Spinal cord (tissue), 10 donors: ENCODE data around the gene SPTAN1. TPM values are rescaled to one million over a fixed set of nuclear protein-coding genes. Genes with fewer than 3 reads are reported as not detected.

Experiments
- DNase-seq, 6 donors: peaks; one replicate each; pipeline versions ENCODE4 v3.0.0 to v3.0.0-alpha.2; 2013 to 2015; ENCODE audit warnings: low spot score in 6 of 6, low read depth in 4 of 6
- H3K27ac ChIP-seq: one replicate; pipeline ENCODE4 v1.5.1; 2013; ENCODE audit warnings: low read depth, low read length, control low read depth
- H3K27me3 ChIP-seq: one replicate; pipeline ENCODE4 v1.6.1; 2013; ENCODE audit warnings: low read length; ENCODE audit not compliant: control insufficient read depth, insufficient read depth
- H3K36me3 ChIP-seq: one replicate; pipeline ENCODE4 v1.6.1; 2013; ENCODE audit warnings: low read length; ENCODE audit not compliant: control insufficient read depth, insufficient read depth
- H3K4me1 ChIP-seq: one replicate; pipeline ENCODE4 v1.6.1; 2013; ENCODE audit warnings: low read length; ENCODE audit not compliant: control insufficient read depth, insufficient read depth
- H3K4me3 ChIP-seq: one replicate; pipeline ENCODE4 v1.5.1; 2013; ENCODE audit warnings: low read depth, low read length, control low read depth
- H3K9me3 ChIP-seq: one replicate; pipeline ENCODE4 v1.6.1; 2013; ENCODE audit warnings: low read length; ENCODE audit not compliant: control insufficient read depth, insufficient read depth
- WGBS: methylation state at CpG from one replicate; pipeline ENCODE4 v1.1.5; 2013; ENCODE audit warnings: missing lambda C conversion rate; ENCODE audit not compliant: insufficient coverage; 5-methylcytosine and 5-hydroxymethylcytosine counted together
- polyA plus RNA-seq, 2 donors: library from polyadenylated mRNA; unstranded; fragments of 120-200 nt; gene quantifications; one replicate each; pipeline ENCODE4 v1.2.1, GENCODE V29; 2013; ENCODE audit not compliant: insufficient read length in 2 of 2
- total RNA-seq, 2 donors: library from RNA; depleted of rRNA in 1 of 2; stranded (reverse); fragments of 120-200 nt in 1 of 2; fragments of >200 nt in 1 of 2; gene quantifications; one replicate each; pipeline versions ENCODE4 v1.2.3 to v1.2.4, GENCODE V29; 2013 to 2014
- donor health status: healthy.

SPTAN1 gene
- total and polyA plus RNA-seq, 4 donors, result 523 to 1,193 (median 876) TPM

DNA sequence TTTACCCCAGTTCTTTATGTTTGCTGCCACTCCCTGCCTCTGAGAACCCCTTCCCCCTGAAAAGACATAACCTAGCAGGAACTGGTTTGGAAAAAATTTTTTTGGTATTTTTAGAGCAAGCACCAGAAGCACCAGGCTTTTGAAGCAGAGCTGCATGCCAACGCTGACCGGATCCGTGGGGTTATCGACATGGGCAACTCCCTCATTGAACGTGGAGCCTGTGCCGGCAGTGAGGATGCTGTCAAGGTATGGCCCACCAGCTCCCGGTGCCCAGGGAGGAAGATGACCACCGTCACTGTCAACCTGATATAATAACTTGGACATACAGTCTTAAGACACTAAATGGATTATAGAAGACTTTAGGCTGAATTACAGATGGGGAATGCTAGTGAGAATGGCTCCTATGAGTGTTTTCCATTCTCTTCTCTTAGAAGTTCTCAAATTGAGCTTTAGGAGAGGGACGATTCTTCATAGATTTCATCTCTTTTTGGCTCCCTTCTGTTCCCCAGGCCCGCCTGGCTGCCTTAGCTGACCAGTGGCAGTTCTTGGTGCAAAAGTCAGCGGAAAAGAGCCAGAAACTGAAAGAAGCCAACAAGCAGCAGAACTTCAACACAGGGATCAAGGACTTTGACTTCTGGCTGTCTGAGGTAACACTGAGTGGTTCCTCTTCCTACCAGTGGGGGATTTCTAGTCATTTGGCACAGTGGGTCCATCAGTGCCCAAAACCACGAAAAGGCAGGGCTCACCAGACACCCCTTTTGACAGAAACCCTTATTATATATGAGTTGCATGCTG, 59.4 kb downstream of the SPTAN1 start:
- Histone ChIP-seq H3K27ac (no peak overlapping the region), H3K4me3 (no peak overlapping the region), H3K4me1 (peaks cover 9% of the 10 kb centered on the region), H3K36me3 (peaks cover 86% of the 10 kb centered on the region), H3K27me3 (no peaks in the 10 kb centered on the region), H3K9me3 (no peaks in the 10 kb centered on the region)
- WGBS, result 98% methylated on average over 6 of the region's 12 CpGs
- DNase-seq, result no peak

- no peaks in the 10 kb centered on the region for H3K27me3 ChIP-seq
- H3K4me3 ChIP-seq, result no peak overlapping the region
- no peaks in the 10 kb centered on the region for H3K9me3 ChIP-seq
- no peak overlapping the region for H3K27ac ChIP-seq
- no peak for DNase-seq
- no CpG with 5 or more reads among the region's 1 CpG for WGBS
- H3K36me3 ChIP-seq, result peaks cover 93% of the 10 kb centered on the region
- no peaks in the 10 kb centered on the region for H3K4me1 ChIP-seq
Observed at GRCh38 chr9:128614728-128615127, 62.3 kb downstream of the SPTAN1 start.

DNA sequence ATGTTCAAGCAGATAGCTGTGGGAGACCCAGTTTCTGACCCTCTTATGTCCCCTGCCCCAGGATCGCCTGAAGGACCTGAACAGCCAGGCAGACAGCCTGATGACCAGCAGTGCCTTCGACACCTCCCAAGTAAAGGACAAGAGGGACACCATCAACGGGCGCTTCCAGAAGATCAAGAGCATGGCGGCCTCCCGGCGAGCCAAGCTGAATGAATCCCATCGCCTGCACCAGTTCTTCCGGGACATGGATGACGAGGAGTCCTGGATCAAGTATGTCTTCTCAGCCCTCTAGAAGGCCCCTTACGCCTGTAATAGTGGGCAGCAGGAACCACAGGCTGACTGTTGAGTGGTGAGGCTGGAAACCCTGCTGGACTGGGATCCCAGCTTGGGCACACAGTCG, 63.2 kb downstream of the SPTAN1 start:
- Histone ChIP-seq H3K27ac (no peak overlapping the region), H3K9me3 (no peaks in the 10 kb centered on the region), H3K4me1 (no peaks in the 10 kb centered on the region), H3K27me3 (no peaks in the 10 kb centered on the region), H3K4me3 (no peak overlapping the region), H3K36me3 (peaks cover 94% of the 10 kb centered on the region)
- WGBS, result 95% methylated on average over 12 of the region's 12 CpGs
- DNase-seq, result no peak

DNA sequence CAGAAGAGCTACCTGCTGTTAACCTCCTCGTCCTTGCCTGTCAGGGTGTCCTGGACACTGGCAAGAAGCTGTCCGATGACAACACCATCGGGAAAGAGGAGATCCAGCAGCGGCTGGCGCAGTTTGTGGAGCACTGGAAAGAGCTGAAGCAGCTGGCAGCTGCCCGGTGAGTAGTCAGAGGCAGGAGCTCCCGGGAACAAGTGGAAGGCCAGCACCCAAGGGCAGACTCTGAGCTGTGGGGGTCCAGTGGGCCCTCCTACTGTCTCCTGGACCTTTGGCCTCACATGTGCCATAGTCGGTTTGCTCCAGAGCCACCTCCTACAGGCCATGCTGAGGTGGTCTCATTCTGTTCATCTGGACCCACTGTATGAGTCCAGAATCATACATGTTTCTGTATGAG, 65.6 kb downstream of the SPTAN1 start:
- no peaks in the 10 kb centered on the region for H3K4me1 ChIP-seq
- H3K27me3 ChIP-seq, result no peaks in the 10 kb centered on the region
- H3K27ac ChIP-seq, result no peak overlapping the region
- H3K9me3 ChIP-seq, result no peaks in the 10 kb centered on the region
- WGBS, result 91% methylated on average over 8 of the region's 8 CpGs
- no peak for DNase-seq
- no peak overlapping the region for H3K4me3 ChIP-seq
- H3K36me3 ChIP-seq, result peaks cover 96% of the 10 kb centered on the region

DNA sequence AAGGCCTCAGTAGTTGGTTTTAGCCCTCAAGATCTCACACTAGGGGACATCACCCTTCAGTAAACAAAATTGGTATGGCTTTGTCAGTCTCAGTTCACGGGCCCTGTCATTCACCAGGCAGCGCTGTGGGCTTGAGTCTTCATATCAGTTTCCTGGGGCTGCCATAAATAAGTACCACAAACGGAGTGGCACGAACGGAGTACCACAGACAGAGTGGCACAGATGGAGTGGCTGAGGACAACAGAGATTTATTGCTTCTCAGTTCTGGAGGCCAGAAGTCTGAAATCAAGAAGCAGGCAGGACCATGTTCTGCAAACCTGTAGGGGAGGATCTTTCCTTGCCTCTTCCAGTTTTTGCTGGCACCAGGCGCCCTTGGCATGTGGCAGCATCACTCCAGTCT, 66.7 kb downstream of the SPTAN1 start:
- WGBS, result 97% methylated on average over 5 of the region's 6 CpGs
- Histone ChIP-seq H3K36me3 (peaks cover 96% of the 10 kb centered on the region), H3K9me3 (no peaks in the 10 kb centered on the region), H3K27ac (no peak overlapping the region), H3K4me3 (no peak overlapping the region), H3K27me3 (no peaks in the 10 kb centered on the region), H3K4me1 (no peaks in the 10 kb centered on the region)
- no peak for DNase-seq

DNA sequence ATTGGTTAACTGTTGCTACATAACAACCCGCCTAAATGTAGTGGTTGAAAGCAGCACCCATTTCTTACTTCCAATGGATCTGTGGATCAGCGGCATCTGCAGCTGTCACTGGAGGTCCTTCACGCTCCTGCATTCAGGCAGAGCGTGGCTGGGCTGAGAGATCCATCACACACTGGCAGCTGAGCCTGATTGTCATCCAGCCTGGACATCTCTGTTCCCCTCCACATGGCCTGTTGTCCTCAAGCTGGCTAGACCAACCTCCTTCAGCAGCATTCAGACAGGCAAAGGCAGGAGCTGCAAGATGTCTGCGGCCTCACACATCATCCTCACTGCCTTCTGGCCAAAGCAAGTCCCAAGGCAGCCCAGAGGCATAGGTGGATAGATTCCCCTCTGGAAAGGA, 67.4 kb downstream of the SPTAN1 start:
- Histone ChIP-seq H3K27ac (no peak overlapping the region), H3K9me3 (no peaks in the 10 kb centered on the region), H3K4me3 (no peak overlapping the region), H3K36me3 (peaks cover 96% of the 10 kb centered on the region), H3K4me1 (no peaks in the 10 kb centered on the region), H3K27me3 (no peaks in the 10 kb centered on the region)
- no peak for DNase-seq
- whole genome bisulfite sequencing, result 93% methylated on average over 5 of the region's 5 CpGs

DNA sequence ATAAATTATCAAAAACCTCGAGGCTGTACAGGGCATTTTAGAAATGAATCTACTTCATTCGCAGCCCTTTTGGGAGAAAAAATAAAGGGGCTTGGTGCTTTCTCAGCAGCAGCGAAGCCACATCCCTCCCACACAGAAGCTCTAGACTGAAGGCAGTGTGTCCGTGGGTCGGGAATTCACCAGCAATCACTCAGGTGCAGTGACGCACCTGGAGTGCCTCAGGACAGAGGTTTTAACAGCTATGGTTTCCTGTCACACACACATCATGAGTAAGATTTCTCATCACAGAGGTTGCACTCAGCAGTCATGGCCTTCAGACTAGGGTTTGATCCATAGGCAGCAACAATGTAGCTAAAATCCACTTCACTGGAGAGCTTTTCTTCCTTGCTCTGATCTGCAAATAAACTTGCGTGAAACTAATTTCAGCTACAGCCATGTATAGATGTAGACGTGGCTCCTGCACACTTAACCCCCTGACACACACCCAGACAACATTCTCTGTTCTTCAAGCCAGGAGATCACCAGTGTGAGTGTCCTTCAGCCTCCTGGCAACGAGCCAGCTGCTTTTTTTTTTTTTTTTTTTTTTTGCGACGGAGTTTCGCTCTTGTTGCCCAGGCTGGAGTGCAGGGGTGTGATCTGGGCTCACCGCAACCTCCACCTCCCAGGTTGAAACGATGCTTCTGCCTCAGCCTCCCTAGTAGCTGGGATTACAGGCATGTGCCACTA, 69.5 kb downstream of the SPTAN1 start:
- no peak overlapping the region for H3K27ac ChIP-seq
- H3K4me1 ChIP-seq, result peaks cover 2% of the 10 kb centered on the region
- H3K36me3 ChIP-seq, result peaks cover 98% of the 10 kb centered on the region
- DNase-seq, result no peak
- no peaks in the 10 kb centered on the region for H3K27me3 ChIP-seq
- WGBS, result 87% methylated on average over 8 of the region's 14 CpGs
- H3K4me3 ChIP-seq, result no peak overlapping the region
- no peaks in the 10 kb centered on the region for H3K9me3 ChIP-seq

GRCh38 chr9:128624566-128624965, 72.2 kb downstream of the SPTAN1 start:
- no peaks in the 10 kb centered on the region for H3K9me3 ChIP-seq

DNA sequence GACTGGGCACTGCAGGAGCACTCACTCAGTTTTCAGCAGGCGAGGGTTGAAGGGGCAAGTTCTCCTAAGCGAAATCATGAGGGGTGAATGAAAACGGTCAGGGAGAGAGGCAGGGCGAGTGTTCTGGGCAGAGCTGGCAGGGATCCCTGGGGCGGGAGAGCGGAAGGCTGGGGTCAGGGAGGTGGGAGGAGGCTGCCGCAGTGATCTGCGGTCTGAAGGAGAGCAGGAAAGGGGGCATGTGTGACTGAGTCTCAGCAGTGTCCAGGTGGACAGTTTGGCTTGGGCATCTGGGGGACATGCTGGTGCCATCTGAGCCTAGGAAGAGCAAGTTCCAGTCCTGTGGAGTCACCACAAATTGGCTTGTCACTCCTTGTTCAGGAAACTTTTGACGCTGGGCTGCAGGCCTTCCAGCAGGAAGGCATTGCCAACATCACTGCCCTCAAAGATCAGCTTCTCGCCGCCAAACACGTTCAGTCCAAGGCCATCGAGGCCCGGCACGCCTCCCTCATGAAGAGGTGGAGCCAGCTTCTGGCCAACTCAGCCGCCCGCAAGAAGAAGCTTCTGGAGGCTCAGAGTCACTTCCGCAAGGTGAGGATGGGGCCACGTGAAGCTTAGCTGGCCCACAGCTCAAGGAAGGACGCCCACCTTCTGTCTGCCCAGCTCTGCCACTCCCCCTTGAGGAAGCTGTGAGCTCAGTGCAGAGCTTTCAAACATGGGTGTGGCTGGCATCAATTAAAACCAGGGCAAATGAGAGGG, 73.2 kb downstream of the SPTAN1 start:
- WGBS, result 88% methylated on average over 20 of the region's 20 CpGs
- H3K36me3 ChIP-seq, result peaks cover 98% of the 10 kb centered on the region
- H3K27ac ChIP-seq, result no peak overlapping the region
- no peaks in the 10 kb centered on the region for H3K27me3 ChIP-seq
- H3K9me3 ChIP-seq, result no peaks in the 10 kb centered on the region
- H3K4me1 ChIP-seq, result peaks cover 12% of the 10 kb centered on the region
- no peak overlapping the region for H3K4me3 ChIP-seq
- DNase-seq, result no peak

More at GRCh38 chr9:128624566-128624965, 72.2 kb downstream of the SPTAN1 start:
- 86% methylated on average over 10 of the region's 10 CpGs for WGBS
- no peak for DNase-seq
- peaks cover 98% of the 10 kb centered on the region for H3K36me3 ChIP-seq
- H3K27ac ChIP-seq, result no peak overlapping the region
- peaks cover 12% of the 10 kb centered on the region for H3K4me1 ChIP-seq
- no peaks in the 10 kb centered on the region for H3K27me3 ChIP-seq
- H3K4me3 ChIP-seq, result no peak overlapping the region
